Smooth muscle cell of the brain vasculature (primary cell): ENCODE data around the gene MARS2.
"Not testable (repeated sequence)": the region's sequence is repeated elsewhere in the genome, so short reads cannot be mapped to it uniquely, and the experiment has no call there.

ENCODE experiments used
- DNase-seq: peaks from one replicate; pipeline ENCODE4 v3.0.0-alpha.2; 2012; ENCODE audit warnings: low read depth, low spot score

MARS2 gene

GRCh38 chr2:197705912-197706838, 1.0 kb downstream of the MARS2 start:
- DNase-seq, result no peak

- no peak for DNase-seq
These were observed 1.7 kb downstream of the MARS2 start for GRCh38 chr2:197706839-197707207.

- DNase-seq, result no peak
These were observed 2.4 kb downstream of the MARS2 start for GRCh38 chr2:197707316-197708213.

GRCh38 chr2:197708331-197708730, 3.2 kb downstream of the MARS2 start:
- no peak for DNase-seq

GRCh38 chr2:197709140-197709539, 4.0 kb downstream of the MARS2 start:
- DNase-seq, result not testable (repeated sequence)

GRCh38 chr2:197710424-197711042, 5.4 kb downstream of the MARS2 start:
- DNase-seq, result no peak

GRCh38 chr2:197711578-197711977, 6.4 kb downstream of the MARS2 start:
- DNase-seq, result no peak

- DNase-seq, result no peak
These were observed 8.1 kb downstream of the MARS2 start for GRCh38 chr2:197713271-197713670.

- DNase-seq, result no peak
These were observed 12.7 kb downstream of the MARS2 start for GRCh38 chr2:197717863-197718262.

- DNase-seq, result no peak
These were observed 21.8 kb downstream of the MARS2 start for GRCh38 chr2:197727011-197727410.

GRCh38 chr2:197728555-197729544, 23.7 kb downstream of the MARS2 start:
- not testable (repeated sequence) for DNase-seq

GRCh38 chr2:197740200-197740599, 35.0 kb downstream of the MARS2 start:
- DNase-seq, result no peak
